SU-DHL-6 (cell line): ENCODE data around the gene PLS1.
"Not testable (repeated sequence)": the region's sequence is repeated elsewhere in the genome, so short reads cannot be mapped to it uniquely, and the experiment has no call there.

Experiments
- CTCF ChIP-seq: fragments of 200-600 bp; sonication (generic); IDR thresholded peaks from one replicate; pipeline ENCODE4 v1.5.1; 2017; ENCODE audit warnings: antibody characterized with exemption, mild to moderate bottlenecking, low read length, moderate library complexity; ENCODE audit not compliant: insufficient read depth, poor library complexity, severe bottlenecking
- EZH2phosphoT487 ChIP-seq: fragments of 200-600 bp; sonication (generic), shearing (Covaris generic); conservative IDR thresholded peaks from 2 replicates; pipeline ENCODE4 v1.6.1; 2018; ENCODE audit warnings: mild to moderate bottlenecking, antibody characterized with exemption, low read length, moderate library complexity, mixed read lengths

- not testable (repeated sequence) for TF ChIP-seq CTCF, EZH2phosphoT487
Measured at GRCh38 chr3:142603386-142603705, 7.2 kb downstream of the PLS1 start.
